Endothelial cell of umbilical vein (primary cell): ENCODE results near the gene CPNE8. TPM values are rescaled to one million over a fixed set of nuclear protein-coding genes. Genes with fewer than 3 reads are reported as not detected.

Source experiments
- BruUV-seq: library from RNA; stranded (reverse); fragments of 400-500 nt; replicated peaks from 2 replicates; lab custom pipeline; 2021; lab: Mats Ljungman, UMichigan
- CTCF ChIA-PET: fragments of 300-600, 350-600 bp; sonication (Branson Sonifier 250); formaldehyde crosslinking; loops from one replicate; lab custom pipeline; 2021; ENCODE audit warnings: antibody characterized with exemption, inconsistent platforms; lab: Charles Lee
- POLR2A ChIA-PET: fragments of 300-600, 350-600 bp; sonication (Branson Sonifier 250); formaldehyde crosslinking; loops from one replicate; lab custom pipeline; 2021; ENCODE audit warnings: antibody characterized with exemption, inconsistent platforms; lab: Charles Lee
- DNase-seq: peaks from one replicate; pipeline ENCODE4 v3.0.0-alpha.2; 2011; ENCODE audit warnings: low read depth, low spot score
- FAIRE-seq: peaks from 2 replicates; lab custom pipeline; 2011; peaks lifted over from hg19 to GRCh38; lab: Jason Lieb, UNC
- H2AFZ ChIP-seq: 2 replicates; pipeline ENCODE4 v1.6.0; 2012; ENCODE audit warnings: low read depth, low read length, control low read depth, inconsistent platforms
- H3K27ac ChIP-seq: 2 replicates; pipeline ENCODE4 v1.5.1; 2011; ENCODE audit warnings: low read depth, mild to moderate bottlenecking, control low read depth, low read length, moderate library complexity; ENCODE audit not compliant: insufficient read depth
- H3K27me3 ChIP-seq, 2 experiments: 2 replicates each; pipeline versions ENCODE4 v1.6.0 to v1.6.1; 2011; ENCODE audit warnings: low read length in 2 of 2, mixed read lengths in 1 of 2; ENCODE audit not compliant: control insufficient read depth in 2 of 2, insufficient read depth in 2 of 2
- H3K36me3 ChIP-seq, 2 experiments: 2 replicates in 1 of 2; 3 replicates in 1 of 2; pipeline ENCODE4 v1.5.1; 2011; ENCODE audit warnings: low read length in 2 of 2, mild to moderate bottlenecking in 1 of 2, moderate library complexity in 1 of 2; ENCODE audit not compliant: control insufficient read depth in 2 of 2, insufficient read depth in 2 of 2; ENCODE audit errors: extremely low read depth in 1 of 2
- H3K4me1 ChIP-seq: 3 replicates; pipeline ENCODE4 v1.5.1; 2011; ENCODE audit warnings: mild to moderate bottlenecking, low read length; ENCODE audit not compliant: control insufficient read depth, insufficient read depth; ENCODE audit errors: extremely low read depth
- H3K4me2 ChIP-seq: 2 replicates; pipeline ENCODE4 v1.6.1; 2011; ENCODE audit warnings: low read length, control low read depth, mixed read lengths; ENCODE audit not compliant: insufficient read depth
- H3K4me3 ChIP-seq, 3 experiments: fragments of 200-600 bp in 1 of 3; sonication (generic), shearing (Covaris generic) in 1 of 3; replicated peaks in 1 of 3; 2 replicates each; pipeline ENCODE4 v1.5.1; 2011 to 2016; ENCODE audit warnings: control low read depth in 3 of 3, low read length in 3 of 3, mild to moderate bottlenecking in 2 of 3, inconsistent platforms in 1 of 3, low read depth in 1 of 3, moderate library complexity in 1 of 3; ENCODE audit not compliant: insufficient read depth in 1 of 3
- H3K79me2 ChIP-seq: 2 replicates; pipeline ENCODE4 v1.6.0; 2012; ENCODE audit warnings: low read length, inconsistent platforms; ENCODE audit not compliant: control insufficient read depth, insufficient read depth
- H3K9ac ChIP-seq: replicated peaks from 2 replicates; pipeline ENCODE3; 2011; ENCODE audit warnings: low read length, control low read depth; ENCODE audit not compliant: insufficient read depth; ENCODE audit errors: extremely low read depth
- H3K9me1 ChIP-seq: replicated peaks from 3 replicates; pipeline ENCODE4 v1.6.0; 2011; ENCODE audit warnings: mild to moderate bottlenecking, low read length; ENCODE audit not compliant: control insufficient read depth, insufficient read depth; ENCODE audit errors: extremely low read depth
- H3K9me3 ChIP-seq: replicated peaks from 2 replicates; pipeline ENCODE4 v1.5.1; 2012; ENCODE audit warnings: low read length, inconsistent platforms; ENCODE audit not compliant: control insufficient read depth, insufficient read depth
- H4K20me1 ChIP-seq: replicated peaks from 2 replicates; pipeline ENCODE3; 2011; ENCODE audit warnings: mild to moderate bottlenecking, low read length; ENCODE audit not compliant: control insufficient read depth, insufficient read depth; ENCODE audit errors: extremely low read depth
- EZH2 ChIP-seq: IDR thresholded peaks from 2 replicates; pipeline ENCODE4 v1.6.1; 2012; ENCODE audit warnings: borderline replicate concordance, low read depth, mild to moderate bottlenecking, moderate library complexity, low read length, inconsistent platforms; ENCODE audit not compliant: severe bottlenecking
- FOS ChIP-seq: IDR thresholded peaks from 2 replicates; pipeline ENCODE4 v1.6.1; 2011; ENCODE audit warnings: mild to moderate bottlenecking, low read length, moderate library complexity, borderline replicate concordance; ENCODE audit not compliant: insufficient read depth
- GATA2 ChIP-seq: IDR thresholded peaks from 2 replicates; pipeline ENCODE4 v1.7.0; 2011; ENCODE audit warnings: low read depth, mild to moderate bottlenecking, moderate library complexity, mixed read lengths, low read length; ENCODE audit not compliant: insufficient read length, insufficient read depth
- JUN ChIP-seq: IDR thresholded peaks from 2 replicates; pipeline ENCODE4 v1.6.1; 2011; ENCODE audit warnings: borderline replicate concordance, low read depth; ENCODE audit not compliant: insufficient read length, insufficient read depth
- MYC ChIP-seq: IDR thresholded peaks from one replicate; pipeline ENCODE4 v1.6.1; 2011; ENCODE audit warnings: mild to moderate bottlenecking, low read depth, low read length
- POLR2A ChIP-seq: IDR thresholded peaks from 2 replicates; pipeline ENCODE4 v1.6.1; 2012; ENCODE audit warnings: low read depth, mild to moderate bottlenecking, control low read depth, low read length
- POLR2AphosphoS5 ChIP-seq: IDR thresholded peaks from 2 replicates; pipeline ENCODE4 v1.6.1; 2012; ENCODE audit warnings: low read depth, mild to moderate bottlenecking, control low read depth, low read length, moderate library complexity; ENCODE audit not compliant: insufficient read depth
- dilution Hi-C: fragments of 300-500 bp; cut with MboI; formaldehyde crosslinking; loops from one replicate; pipeline ENCODE4 v1.15.0; 2019; ENCODE audit warnings: low sequenced_read_pairs; ENCODE audit not compliant: extremely low pct_ligation_motif_present
- intact Hi-C: fragments of 100-400 bp; cut with micrococcal nuclease; formaldehyde crosslinking; loops from one replicate; pipeline ENCODE4 v1.10.0; 2022
- polyA plus RNA-seq, 4 experiments: library from polyadenylated mRNA; depleted of rRNA in 3 of 4; stranded (reverse) in 3 of 4; unstranded in 1 of 4; fragments of >200 nt; gene quantifications; 2 replicates each; pipeline versions ENCODE4 v1.2.1 to v1.2.3, GENCODE V29; 2011 to 2012; ENCODE audit warnings: missing spikeins in 1 of 4
- total RNA-seq: library from RNA; stranded (reverse); gene quantifications from 2 replicates; pipeline ENCODE4 v1.2.3, GENCODE V29; 2021
- TF ChIP-seq, protein P1 (sequence below), 2 donors: IDR thresholded peaks; 1 replicate in 1 of 2; 2 replicates in 1 of 2; pipeline ENCODE4 v1.5.1; 2011; ENCODE audit warnings: low read length in 2 of 2, mild to moderate bottlenecking in 2 of 2, moderate library complexity in 2 of 2, control low read depth in 1 of 2, inconsistent platforms in 1 of 2, low read depth in 1 of 2; ENCODE audit not compliant: insufficient read depth in 1 of 2; ENCODE audit errors: extremely low read depth in 1 of 2
- TF ChIP-seq, protein P2 (sequence below): IDR thresholded peaks from 2 replicates; pipeline ENCODE4 v1.6.1; 2011; ENCODE audit not compliant: insufficient read depth, insufficient read length

The CPNE8 gene
- total and polyA plus RNA-seq, 2 donors (not counting 3 experiments of a cell fraction or from before 2014, with no cell fraction given): 4.4 to 13.7 TPM

DNA sequence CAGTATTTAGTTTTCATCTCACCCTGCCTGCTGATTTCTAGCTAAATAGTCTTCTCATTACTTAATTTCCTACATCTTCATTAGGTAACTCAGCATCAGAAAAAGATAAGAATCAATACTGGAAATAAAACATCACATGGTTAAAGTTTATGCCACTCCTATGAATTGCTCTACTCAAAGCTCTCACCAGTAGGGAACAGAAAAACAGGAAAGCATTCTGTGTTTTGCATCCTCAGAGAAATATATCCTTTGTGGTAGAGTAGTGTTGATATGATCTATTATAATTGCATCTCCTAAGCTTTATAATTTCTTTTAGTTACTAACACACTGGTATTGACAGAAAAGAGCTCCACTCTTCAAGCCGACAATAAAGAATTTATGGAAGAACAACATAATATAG, 9.9 kb downstream of the CPNE8 start:
- no peaks in the 10 kb centered on the region for H3K9me1 ChIP-seq
- DNase-seq (peak; percentile 57), FAIRE-seq (no peak)
- H3K79me2 ChIP-seq: peaks cover 11% of the 10 kb centered on the region
- no peaks in the 10 kb centered on the region for H3K27me3 ChIP-seq
- intact Hi-C loops: no loop called here
- no peaks in the 10 kb centered on the region for H4K20me1 ChIP-seq
- no peak for TF ChIP-seq EZH2
- TF ChIP-seq, protein P1, sequence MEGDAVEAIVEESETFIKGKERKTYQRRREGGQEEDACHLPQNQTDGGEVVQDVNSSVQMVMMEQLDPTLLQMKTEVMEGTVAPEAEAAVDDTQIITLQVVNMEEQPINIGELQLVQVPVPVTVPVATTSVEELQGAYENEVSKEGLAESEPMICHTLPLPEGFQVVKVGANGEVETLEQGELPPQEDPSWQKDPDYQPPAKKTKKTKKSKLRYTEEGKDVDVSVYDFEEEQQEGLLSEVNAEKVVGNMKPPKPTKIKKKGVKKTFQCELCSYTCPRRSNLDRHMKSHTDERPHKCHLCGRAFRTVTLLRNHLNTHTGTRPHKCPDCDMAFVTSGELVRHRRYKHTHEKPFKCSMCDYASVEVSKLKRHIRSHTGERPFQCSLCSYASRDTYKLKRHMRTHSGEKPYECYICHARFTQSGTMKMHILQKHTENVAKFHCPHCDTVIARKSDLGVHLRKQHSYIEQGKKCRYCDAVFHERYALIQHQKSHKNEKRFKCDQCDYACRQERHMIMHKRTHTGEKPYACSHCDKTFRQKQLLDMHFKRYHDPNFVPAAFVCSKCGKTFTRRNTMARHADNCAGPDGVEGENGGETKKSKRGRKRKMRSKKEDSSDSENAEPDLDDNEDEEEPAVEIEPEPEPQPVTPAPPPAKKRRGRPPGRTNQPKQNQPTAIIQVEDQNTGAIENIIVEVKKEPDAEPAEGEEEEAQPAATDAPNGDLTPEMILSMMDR (IDR thresholded peaks at IDR 0.05; ENCODE audit: extremely low read depth in 1 of 2, insufficient read depth in 1 of 2, low read depth in 1 of 2, low read length in 2 of 2): no peak
- TF ChIP-seq, protein P2, sequence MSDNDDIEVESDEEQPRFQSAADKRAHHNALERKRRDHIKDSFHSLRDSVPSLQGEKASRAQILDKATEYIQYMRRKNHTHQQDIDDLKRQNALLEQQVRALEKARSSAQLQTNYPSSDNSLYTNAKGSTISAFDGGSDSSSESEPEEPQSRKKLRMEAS: no peak
- no peak for TF ChIP-seq GATA2
- TF ChIP-seq POLR2A: no peak
- TF ChIP-seq JUN: no peak
- no peak for TF ChIP-seq POLR2AphosphoS5
- no peak for TF ChIP-seq FOS
- TF ChIP-seq MYC: no peak
- no peak overlapping the region for H3K4me2 ChIP-seq
- dilution Hi-C loops: no loop called here
- H3K9me3 ChIP-seq: no peaks in the 10 kb centered on the region
- H2AFZ ChIP-seq: no peak overlapping the region
- no peaks in the 10 kb centered on the region for H3K36me3 ChIP-seq
- POLR2A ChIA-PET: no interaction called here
- no peaks in the 10 kb centered on the region for H3K4me1 ChIP-seq
- no peak overlapping the region for H3K27ac ChIP-seq
- no peak overlapping the region for H3K9ac ChIP-seq
- CTCF ChIA-PET: interaction anchor here (0.7 to 4.4 kb wide), 5 partner anchors 9 to 207 kb away, joined by 3 to 31 read pairs (median 4); partner anchors contain the start of gene CPNE8
- BruUV-seq: no TSS peak
- no peak overlapping the region for H3K4me3 ChIP-seq
